KG1 (cell line): ENCODE results near the gene PMEPA1.

Source experiments
- DNase-seq: peaks from one replicate; lab custom pipeline; 2025; lab: John Stamatoyannopoulos, UW

The PMEPA1 gene

DNA sequence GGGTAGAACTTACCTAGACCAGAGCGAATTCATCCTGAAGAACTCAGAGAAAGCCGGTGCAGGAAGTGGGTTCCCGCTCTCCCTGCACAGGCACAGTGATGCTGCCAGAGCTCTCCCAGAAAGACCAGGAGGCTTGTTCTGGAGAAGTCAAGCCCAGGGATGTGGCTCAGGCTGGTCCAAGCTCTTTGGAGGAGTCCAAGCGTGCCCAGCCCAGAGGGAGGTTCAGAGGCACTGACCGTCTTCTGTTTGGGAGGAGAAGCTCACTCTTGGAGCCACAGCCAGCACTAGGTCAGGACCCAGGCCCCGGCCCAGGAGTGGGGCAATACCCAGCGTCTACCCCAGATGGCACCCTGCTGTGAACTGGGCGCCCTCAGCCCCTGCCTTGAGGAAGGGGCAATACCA, 1.5 kb upstream of the PMEPA1 start:
- no peak for DNase-seq

DNA sequence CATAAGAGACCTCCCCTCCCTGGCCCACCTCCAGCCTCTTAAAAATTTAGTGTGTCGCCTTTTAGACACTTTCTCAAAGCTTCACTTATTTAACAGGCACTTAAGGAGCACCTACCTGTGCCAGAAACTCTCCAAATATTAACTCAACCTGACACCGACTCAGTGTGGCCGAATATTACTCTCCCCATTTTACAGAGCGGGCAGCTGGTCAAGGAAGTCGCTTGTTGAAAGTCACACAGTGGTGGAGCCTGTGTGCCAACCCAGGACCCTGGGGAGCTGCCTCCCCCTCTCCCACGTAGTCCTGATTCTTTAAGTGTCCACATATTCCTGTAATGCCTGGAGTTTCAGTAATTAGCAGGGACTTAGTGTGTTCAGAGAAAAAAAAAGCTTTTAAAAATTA, 1.0 kb upstream of the PMEPA1 start:
- DNase-seq: no peak

DNA sequence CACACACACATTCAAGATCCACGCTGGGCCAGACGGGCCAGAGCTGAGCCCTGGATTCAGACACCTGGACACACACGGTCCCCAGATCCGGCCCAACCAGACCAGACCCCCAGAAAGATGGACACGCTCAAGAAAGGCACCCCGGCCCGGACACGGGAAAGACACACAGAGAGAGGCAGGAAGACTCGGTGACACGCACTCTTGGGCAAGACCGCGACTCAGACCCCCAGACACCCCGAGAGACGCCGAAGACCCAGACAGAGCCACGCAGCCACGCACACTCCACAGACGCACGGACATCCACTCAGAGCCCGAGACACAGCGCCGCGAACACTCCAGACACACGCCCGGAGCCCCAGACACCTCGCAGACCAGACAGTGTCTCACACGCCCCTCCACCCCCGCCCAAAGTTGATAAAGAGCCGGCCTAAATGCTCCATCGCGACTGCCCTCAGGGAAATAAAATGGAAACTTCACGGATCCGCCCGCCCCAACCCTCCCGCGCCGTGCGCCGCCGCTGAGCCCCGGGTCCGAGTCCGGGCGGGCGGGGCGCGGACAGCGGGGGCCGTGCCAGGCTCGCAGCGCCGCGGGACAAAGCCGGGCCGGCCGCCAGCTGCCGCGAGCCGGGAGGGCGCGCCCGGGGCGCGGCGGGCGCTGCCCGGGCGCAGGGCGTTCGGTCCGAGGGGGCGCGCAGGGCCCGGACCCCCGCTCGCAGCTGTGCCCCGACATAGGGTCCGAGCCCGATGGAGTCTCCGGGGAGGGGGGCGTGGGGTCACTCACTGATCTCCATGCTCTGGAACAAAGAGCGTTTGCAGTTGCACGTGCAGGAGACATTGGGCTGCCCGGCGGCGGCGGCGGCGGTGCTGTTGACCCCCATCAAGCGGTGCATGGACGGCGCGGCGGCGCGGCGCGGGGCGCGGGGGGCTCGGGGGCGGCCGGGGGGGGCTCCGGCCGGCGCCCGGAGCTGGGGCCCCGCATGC, 831 bp downstream of the PMEPA1 start:
- DNase-seq: no peak

DNA sequence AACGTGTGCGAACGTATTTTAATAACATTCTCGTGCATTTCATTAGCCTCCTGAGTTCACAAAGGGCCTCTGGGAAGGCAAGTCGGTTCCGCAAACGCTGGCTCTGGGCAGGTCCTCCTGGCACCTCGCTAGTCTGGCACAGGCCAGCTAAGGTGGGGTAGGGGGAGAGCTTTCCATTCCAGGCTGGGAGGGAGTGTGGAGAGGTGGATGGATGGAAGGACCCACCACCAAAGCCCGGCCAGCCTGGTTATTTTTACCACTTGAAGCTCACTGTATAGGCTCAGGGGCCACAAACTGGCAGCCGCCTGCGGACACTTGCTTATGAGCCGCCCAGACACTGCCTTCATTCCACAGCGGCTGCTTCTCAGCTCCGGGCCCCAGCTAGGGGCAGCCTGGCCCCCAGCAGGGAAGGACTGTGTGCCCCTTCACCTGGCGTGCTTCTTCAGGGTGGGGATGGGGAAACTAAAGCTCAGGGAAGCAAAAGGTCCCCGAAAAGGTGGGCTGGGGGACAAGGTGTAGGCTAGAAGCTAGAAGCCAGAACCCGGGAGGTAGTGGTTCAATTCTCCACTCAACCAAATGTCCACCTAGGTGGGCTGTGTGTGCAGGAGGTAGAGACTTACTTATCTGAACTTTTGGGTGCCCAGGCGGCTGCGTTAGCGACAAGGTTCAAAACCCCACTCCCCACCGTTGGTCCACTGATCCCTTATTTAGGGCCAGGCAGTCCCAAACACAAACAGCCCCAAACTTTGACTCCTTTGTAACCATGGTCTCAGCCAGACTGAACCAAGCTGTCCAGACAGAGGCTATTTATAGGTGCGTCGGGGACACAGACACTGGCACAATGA, 1.7 kb downstream of the PMEPA1 start:
- no peak for DNase-seq

DNA sequence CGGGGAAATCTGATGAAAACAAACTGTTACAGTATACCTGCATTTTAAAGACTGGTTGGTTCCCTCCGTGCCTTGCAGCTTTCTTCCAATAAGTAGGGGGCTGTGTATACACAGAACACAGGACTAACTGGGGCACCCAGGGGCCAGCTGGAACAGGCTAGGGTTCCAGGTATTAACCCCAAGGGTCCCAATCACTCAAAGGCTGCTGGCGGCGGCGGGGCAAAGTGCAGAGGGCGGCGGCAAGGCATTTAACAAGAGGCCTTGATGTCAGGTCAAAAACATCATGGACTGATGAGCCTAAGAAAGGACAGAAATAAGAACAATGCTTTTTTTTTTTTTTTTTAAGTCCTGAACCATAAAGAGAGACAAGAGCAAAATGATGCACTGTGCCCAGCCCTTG, 2.5 kb downstream of the PMEPA1 start:
- DNase-seq: no peak

DNA sequence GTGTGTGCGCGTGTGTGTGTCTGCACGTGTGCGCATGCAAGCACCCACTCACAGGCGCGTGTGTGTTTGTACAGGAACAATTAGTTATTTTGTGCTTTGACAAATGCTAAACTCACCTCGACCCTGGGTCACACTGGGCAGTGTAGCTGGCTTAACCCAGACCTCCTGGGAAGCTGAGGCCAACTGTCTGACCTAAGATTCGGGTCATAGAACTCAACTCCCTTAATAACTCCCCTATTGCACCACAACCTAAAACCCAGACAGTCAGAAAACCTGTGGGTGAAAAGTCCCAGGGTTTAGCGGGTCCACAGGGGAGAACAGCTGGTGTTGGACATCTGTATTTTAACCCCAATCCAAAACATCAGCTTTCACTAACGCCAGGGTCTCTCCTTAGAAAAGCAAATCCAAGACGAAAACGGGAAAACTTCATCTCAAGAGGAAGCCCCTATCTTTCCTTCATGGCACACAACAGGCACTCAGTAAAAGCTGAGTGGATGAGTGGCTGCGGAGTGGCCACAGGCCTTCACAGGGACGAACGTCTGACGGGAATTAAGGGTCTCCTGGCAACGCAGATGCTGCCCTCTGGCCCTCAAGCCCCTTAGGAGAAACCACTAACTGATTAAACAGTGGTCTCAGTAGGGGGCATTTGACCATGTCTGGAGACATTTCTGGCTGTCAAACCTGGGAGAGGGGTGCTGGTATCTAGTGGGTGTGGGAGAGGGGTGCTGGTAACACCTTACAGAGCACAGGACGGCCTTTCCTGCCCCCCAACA, 4.5 kb downstream of the PMEPA1 start:
- DNase-seq: no peak

DNA sequence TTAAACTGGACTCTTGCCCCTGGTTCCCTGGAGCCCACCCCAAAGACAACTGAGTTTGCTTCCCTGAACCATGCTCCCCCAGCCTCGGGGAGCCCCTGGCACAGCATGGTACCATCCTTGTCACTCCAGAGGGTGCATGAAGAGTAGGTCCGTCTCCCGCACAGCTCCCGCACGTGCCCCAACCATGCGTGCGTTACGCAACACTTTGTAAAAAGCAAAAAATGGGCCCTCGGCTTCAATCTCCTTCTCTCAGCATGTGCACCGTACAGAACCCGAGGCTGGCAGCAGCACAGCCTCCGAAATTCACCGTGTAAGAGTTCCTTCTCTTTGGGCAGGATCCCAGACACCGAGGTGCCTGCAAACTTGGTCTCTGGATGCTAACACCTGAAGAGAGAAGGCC, 5.6 kb downstream of the PMEPA1 start:
- no peak for DNase-seq

DNA sequence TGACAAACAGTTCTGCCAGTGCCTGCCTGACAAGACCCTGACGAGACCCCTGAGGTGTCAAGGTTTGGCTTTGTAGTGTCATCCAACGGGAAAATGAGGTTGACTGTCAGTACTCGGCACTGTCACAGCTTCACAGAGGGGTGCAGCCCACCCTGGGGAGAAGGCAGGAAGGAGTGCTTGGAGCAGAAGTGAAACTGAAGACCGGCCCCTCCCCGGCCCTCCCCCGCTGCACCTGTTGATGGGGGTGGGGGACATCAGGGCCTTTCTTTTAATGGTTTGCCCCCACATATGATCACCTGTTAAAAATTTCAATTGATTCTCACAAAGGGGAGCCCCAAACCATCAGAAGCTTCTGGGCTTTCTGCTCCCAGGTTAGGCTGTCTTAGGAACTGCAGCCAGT, 6.8 kb downstream of the PMEPA1 start:
- DNase-seq: no peak

DNA sequence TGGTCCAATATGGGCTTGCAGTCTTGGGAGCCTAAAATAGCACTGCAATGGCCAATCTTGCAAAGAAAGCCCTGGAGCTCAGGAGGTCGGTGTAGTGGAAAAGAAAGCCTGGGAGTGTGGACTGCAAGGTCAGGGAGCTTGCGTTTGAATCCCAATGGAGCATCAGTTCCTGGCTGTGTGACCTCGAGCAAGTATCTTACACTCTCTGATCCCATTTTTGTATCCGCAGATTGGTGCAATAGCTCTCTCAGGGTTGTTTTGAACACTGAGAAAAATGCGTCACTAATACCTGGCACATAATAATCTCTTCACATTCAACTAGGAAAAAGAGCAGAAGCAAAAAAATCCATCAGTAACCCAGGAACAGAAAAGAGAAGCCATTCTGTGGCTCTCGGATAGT, 7.3 kb downstream of the PMEPA1 start:
- DNase-seq: no peak

DNA sequence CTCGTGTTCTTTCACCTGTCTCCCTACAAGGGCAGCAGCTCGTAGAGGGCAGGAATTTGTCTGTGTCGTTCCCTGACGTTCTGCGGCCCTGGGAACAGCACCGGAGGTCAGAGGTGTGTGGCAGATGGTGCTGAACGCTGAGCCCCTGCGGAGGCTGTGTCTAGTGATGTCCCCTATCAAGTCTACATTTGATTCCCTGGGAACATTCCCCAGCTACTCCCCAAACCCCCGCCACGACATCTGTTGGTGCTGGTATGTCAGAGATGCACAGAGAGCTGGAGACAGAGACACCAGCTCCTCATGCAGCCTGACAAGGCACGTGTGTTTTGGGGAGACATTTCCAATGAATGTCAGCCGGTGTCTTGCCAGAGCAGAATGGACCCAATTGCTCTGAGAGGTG, 7.7 kb downstream of the PMEPA1 start:
- DNase-seq: no peak

DNA sequence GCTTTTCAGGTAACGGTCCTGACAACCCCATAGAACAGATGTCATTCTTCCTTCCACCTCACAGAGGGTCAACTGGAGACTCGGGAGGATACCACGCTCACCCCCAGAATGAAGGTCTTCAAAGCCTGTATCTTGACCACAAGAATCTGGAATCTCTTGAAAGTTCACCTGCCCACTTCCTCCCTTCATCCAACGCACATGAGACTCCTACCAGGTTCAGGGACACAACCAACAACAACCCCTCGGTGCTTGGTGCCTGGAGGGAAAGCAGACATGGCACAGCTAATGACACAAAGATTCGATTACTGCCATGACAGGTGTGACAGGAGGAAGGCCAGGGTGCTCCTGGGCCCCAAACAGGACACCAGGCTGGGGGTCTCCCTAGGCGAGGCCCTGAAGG, 8.2 kb downstream of the PMEPA1 start:
- no peak for DNase-seq

DNA sequence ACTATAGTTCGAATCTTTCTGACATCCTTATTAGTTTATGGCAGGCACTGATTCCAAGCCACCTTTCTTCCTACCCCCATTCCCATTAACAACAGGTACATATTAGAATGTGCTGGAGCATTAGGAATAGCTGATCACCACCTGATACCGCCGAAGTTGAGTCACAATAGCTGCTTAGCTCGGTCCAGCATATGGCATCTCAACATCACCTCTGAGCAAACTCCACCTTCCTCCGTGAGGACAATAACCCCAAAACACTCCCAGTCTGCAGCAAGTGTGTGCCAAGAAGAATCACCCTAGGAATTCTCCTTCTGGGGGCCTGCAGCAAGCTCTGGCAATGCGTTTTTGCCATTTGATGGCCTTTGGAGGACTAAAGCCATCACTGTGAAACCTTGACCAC, 8.7 kb downstream of the PMEPA1 start:
- DNase-seq: no peak

DNA sequence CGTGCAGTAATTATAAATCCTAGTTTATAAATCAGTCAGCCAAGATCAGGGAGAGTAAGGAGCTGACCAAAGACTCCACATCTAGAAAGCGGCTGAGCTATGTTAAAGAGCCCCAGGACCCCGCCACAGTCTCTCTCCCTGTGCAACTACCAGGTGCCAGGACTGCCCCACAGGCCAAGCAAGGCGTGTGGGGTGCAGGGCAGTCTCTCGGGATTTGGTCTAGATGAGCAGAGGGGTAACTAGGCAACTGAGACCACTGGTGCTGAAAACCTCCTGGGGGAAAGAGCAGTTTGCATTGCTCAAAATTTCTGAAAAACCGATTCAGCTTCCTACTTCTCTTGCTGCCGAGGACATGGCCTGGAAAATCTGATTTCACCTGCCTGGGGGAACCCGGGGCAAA, 10.4 kb downstream of the PMEPA1 start:
- no peak for DNase-seq

DNA sequence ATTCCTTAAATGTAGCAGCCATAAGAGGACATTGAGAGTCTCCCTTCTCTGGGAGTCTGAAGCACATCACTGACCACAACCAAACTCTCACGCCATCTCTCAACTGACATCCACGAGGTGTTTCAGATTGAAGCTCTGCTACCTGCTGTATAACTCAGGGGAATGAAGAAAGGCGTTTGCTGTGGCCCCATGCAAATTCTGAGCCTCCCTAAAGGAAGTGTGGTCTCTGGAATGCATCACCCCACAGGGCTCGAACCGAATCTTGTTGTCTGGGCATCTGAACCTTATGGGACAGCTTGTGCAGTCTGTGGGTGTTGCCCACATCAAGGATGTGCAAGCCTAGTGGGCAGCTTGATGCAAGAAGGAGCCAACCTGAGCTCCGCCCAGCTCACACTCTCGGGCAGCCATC, 10.9 kb downstream of the PMEPA1 start:
- no peak for DNase-seq

DNA sequence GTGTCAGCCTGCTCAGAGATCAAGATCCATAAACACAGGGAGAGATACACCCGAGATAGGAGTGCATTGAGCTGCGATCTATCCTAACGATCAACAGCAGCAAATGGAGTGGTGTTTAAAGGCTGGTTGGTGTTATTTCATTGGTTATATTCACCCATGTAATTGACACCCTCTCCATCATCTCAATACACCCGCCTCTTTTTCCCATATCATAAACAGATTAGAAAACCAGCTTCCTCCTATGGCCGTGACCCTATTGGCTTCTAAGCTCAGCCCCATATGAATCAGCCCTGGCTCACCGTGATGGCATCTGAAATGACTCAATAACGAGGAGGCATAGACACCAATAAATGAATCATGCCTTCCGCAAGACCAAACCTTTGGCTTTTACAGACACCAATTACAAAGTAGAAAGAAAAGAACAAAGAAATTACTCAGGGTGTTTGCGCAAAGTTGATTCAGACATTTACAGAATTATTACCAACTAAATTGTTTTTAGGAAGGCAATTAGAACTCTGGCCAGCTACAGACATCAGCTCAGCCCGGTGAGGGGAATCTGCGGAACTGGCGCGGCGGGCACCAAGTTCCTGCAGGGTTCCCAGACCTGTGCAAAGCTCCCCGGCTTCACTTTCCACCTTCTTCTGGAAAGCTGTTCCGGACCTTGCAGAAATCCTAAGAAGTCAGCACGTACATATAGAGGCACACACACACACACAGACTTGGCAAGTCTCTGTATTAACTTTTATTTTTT, 11.5 kb downstream of the PMEPA1 start:
- DNase-seq: no peak

DNA sequence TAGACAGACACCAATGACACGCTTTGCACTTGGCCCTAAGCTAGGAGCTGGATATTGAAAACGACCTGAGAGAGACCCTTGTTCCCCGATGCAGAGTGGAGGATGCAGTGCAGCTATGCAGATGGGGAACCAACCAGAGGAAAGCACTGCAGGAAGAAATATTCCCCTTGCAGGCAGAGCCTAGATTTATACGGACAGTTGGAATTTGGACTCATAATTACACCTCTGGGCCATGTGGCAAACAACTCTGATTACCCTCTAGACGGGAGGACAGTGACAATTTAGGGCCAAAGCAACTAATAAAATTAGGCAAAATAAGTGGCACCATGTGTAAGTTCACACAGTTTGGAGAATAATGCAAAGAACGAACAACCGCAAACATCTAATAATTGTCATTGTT, 12.3 kb downstream of the PMEPA1 start:
- no peak for DNase-seq

DNA sequence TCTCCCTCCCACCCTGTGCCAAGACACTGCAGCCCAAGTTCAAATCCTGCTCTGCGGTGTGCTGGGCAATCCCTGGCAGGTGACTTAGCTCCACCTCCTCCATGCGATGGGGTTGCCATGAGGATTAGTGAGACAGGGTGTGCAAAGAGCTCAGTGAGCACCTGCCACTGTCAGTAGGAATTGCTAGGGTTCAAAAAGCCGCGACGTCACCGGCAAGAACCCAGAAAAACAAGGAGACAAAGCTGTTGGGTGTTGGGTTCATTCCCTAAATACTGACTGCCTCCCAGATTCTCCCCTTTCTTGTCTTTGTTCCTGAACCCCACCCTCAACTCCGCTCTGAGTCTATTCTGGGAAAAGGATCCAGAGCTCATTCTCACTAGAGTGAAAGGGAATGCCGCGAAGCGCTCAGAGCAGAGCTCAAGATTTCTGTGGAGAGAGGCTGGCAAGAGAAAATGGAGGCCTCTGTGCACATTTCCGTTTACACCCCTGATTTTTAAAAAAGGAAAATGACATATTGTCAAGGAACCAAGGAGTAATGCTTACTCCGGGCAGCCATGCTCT, 13.3 kb downstream of the PMEPA1 start:
- DNase-seq: no peak

DNA sequence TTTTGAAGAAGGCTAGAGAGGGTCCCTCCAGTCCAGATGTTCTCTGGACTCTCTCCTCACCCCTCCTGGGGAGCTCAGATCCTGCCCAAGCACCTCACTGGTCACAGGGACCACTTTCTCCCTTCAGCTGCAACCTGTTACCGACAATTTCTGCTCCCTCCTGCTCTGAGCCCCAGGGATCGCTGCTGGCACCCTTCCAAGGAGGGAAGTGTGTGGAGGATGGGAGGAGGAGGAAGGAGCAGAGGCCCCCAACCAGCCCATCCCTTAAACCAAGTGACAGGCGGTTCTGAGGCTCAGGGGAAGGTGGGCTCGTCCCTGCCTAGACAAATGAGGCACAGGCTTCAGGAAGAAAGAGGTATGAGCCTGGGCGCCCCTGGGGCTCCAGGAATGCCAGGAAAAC, 13.9 kb downstream of the PMEPA1 start:
- DNase-seq: no peak

DNA sequence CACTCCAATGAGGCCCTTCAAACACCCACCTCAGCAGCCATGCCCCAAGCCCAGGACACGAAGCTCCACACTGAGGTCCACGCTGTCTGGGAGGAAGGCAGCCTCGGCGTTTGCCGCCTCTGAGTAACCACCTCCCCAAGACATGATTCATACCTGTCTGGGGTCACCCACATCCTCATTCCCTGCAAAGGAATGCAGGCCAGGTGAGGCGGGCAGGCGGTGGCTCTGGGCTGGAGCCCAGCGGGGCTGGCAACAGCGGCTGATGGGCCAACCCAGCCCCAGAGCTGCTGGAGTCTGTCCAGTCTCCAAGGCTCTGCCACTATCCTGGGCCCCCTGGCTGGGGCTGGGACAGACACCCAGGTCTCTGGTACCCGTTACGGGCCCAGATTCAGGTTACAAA, 14.8 kb downstream of the PMEPA1 start:
- no peak for DNase-seq

DNA sequence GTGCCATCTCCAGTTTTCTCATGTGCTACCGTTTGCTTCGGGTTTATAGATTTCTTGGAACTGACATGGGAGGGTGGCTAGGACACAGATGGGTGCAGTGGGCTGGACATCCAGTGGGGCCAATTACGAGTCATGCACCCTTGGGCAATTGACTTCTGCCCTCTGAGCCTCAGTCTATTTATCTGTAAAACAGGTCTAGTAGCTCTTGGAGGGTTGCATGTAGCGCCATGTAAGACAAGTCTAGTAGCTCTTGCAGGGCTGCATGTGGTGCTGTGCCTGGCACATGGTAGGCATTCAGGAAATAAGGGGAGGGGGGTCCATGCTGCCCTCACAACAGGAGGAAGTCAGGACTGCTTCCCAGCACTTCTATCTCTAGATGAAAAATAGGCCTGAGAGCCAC, 15.3 kb downstream of the PMEPA1 start:
- no peak for DNase-seq

DNA sequence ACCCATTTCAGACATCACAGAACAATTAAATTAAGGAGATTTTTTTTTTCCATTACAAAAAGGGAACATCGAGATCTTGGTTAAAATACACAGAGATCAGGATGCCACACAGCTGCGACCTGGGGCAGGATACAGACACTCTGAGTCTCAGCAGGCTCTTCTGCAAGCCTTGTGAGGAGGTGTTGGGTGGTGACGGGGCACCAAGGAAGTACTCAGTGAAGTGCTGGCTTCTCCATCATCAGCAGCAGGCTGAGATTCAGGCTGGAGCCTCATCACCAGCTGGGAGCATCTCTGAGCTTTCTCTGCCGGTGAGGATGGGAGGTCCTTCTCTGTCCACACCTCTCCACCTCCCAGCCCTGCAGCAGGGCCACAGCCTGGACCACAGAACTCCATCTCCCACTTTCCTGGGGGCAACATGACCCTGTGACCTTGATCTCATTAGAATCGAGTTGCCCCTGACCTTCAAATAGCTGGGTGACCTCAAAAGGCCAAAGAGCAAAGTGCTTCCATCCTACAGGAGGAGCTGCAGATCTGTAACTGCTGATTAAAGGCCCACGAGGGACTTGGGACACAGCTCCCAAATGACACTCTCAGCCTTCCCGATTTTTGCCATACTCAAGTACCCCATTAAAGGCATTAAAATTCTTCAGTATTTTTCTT, 16.0 kb downstream of the PMEPA1 start:
- DNase-seq: no peak
